ENCODE data around the gene C19orf25. TPM values are rescaled to one million over a fixed set of nuclear protein-coding genes. Genes with fewer than 3 reads are reported as not detected.

The C19orf25 gene
- total and polyA plus RNA-seq, 10 of the 15 experiments (the other 5 are each of a cell fraction or from before 2014, with no cell fraction given) = 1.2 to 67.0 (median 25.6) TPM

- no peaks in the 10 kb centered on the region for H3K36me3 ChIP-seq (ENCODE audit: control insufficient read depth in 2 of 2, insufficient read depth in 2 of 2, low read length in 1 of 2)
- WGBS (ENCODE audit: insufficient coverage, insufficient replicate concordance, low lambda C conversion rate, missing lambda C conversion rate) = 24% methylated on average over 9 of the region's 9 CpGs
- no peaks in the 10 kb centered on the region for H3K27me3 ChIP-seq (replicated peaks in 1 of 2; ENCODE audit: control insufficient read depth in 2 of 2, insufficient read depth in 2 of 2, low read length in 1 of 2)
- no TSS peak for BruUV-seq (replicated peaks)
- CTCF ChIA-PET = no interaction called here
- RAD21 ChIA-PET (ENCODE audit: unreplicated experiment) = no interaction called here
- no peaks in the 10 kb centered on the region; the same call in 2 of the 3 replicates for H3K9me3 ChIP-seq (replicated peaks; ENCODE audit: control insufficient read depth, insufficient read depth, low read length)
- H2AFZ ChIP-seq (ENCODE audit: control insufficient read depth, low read depth, low read length) = no peak overlapping the region
- H3K27ac ChIP-seq (ENCODE audit: control insufficient read depth, insufficient read depth) = no peak overlapping the region
- H3K79me2 ChIP-seq (ENCODE audit: control insufficient read depth, insufficient read depth, low read length) = no peaks in the 10 kb centered on the region
- in situ Hi-C loops (cut with MboI) (no loop called here), intact Hi-C loops (cut with micrococcal nuclease; ENCODE audit: unreplicated experiment) (no loop called here)
- H3K4me3 ChIP-seq = no peak overlapping the region
- no peak for ATAC-seq
- DNase-seq (ENCODE audit: low read depth, low spot score) = no peak
- H3K4me1 ChIP-seq (ENCODE audit: control insufficient read depth, insufficient read depth, low read length) = peaks cover 3% of the 10 kb centered on the region
- H3K9ac ChIP-seq (ENCODE audit: control insufficient read depth, insufficient read depth, low read length) = no peak overlapping the region
- SMC1A ChIA-PET (ENCODE audit: uncharacterized antibody, unreplicated experiment) = no interaction called here
- no peak for FAIRE-seq
- no peak overlapping the region for H3K4me2 ChIP-seq (ENCODE audit: control insufficient read depth, insufficient read depth)
- POLR2A ChIA-PET = no interaction called here
- H4K20me1 ChIP-seq (ENCODE audit: control insufficient read depth, insufficient read depth) = no peaks in the 10 kb centered on the region
- TF ChIP-seq ATF7 (IDR thresholded peaks at IDR 0.05; ENCODE audit: low read depth) (no peak), TCF12 (IDR thresholded peaks at IDR 0.05; ENCODE audit: low read depth, low read length) (no peak), BCL3 (IDR thresholded peaks at IDR 0.05; ENCODE audit: borderline replicate concordance, insufficient read depth, low read depth, low read length, poor library complexity, severe bottlenecking) (no peak), DPF2 (IDR thresholded peaks at IDR 0.05) (no peak), PBX3 (IDR thresholded peaks at IDR 0.05; ENCODE audit: insufficient replicate concordance, low read depth, low read length) (no peak), PKNOX1 (IDR thresholded peaks at IDR 0.05) (no peak), KAT2A (conservative IDR thresholded peaks at IDR 0.05; ENCODE audit: control insufficient read depth, low read depth, low read length) (no peak), SUZ12 (IDR thresholded peaks at IDR 0.05; ENCODE audit: unreplicated experiment) (no peak), GATAD2B (conservative IDR thresholded peaks at IDR 0.05; ENCODE audit: low read depth) (no peak), IKZF1 (conservative IDR thresholded peaks at IDR 0.05) (no peak), PAX5 (IDR thresholded peaks at IDR 0.05; ENCODE audit: borderline replicate concordance, low read depth, low read length) (no peak), RB1 (IDR thresholded peaks at IDR 0.05; ENCODE audit: borderline replicate concordance) (no peak), MTA2 (IDR thresholded peaks at IDR 0.05; ENCODE audit: low read depth) (no peak), IRF3 (IDR thresholded peaks at IDR 0.05) (no peak), E2F8 (IDR thresholded peaks at IDR 0.05; ENCODE audit: low read depth, partially characterized antibody) (no peak), FOXK2 (IDR thresholded peaks at IDR 0.05) (no peak)
These were observed 19.5 kb downstream of the C19orf25 start for GRCh38 chr19:1459479-1459878.

All from GM12878 (cell line).